Peyer's patch (tissue), 4 donors: ENCODE data around the gene AGFG2. TPM values are rescaled to one million over a fixed set of nuclear protein-coding genes. Genes with fewer than 3 reads are reported as not detected.
A peak's percentile ranks its signal among the peaks of the same experiment; 100 is the strongest.
"Not testable (repeated sequence)": the region's sequence is repeated elsewhere in the genome, so short reads cannot be mapped to it uniquely, and the experiment has no call there.

Source experiments
- DNase-seq, 3 donors: peaks; one replicate each; pipeline ENCODE4 v3.0.0-alpha.2; 2017 to 2019
- H3K27ac ChIP-seq, 4 donors: fragments of 200-600 bp; sonication (generic); one replicate each; pipeline ENCODE4 v1.5.1; 2016 to 2019
- H3K27me3 ChIP-seq, 2 donors: fragments of 200-600 bp; sonication (generic); one replicate each; pipeline ENCODE4 v1.5.1; 2019
- H3K36me3 ChIP-seq, 3 donors: fragments of 200-600 bp; sonication (generic); one replicate each; pipeline ENCODE4 v1.5.1; 2016 to 2019
- H3K4me1 ChIP-seq, 4 donors: fragments of 200-600 bp; sonication (generic); one replicate each; pipeline ENCODE4 v1.5.1; 2016 to 2019
- H3K4me3 ChIP-seq, 4 donors: fragments of 200-600 bp; sonication (generic); 1 replicate in 3 of 4; 2 replicates in 1 of 4; pipeline ENCODE4 v1.5.1; 2016 to 2019; ENCODE audit warnings: mild to moderate bottlenecking in 1 of 4
- H3K9me3 ChIP-seq, 4 donors: fragments of 200-600 bp; sonication (generic); one replicate each; pipeline ENCODE4 v1.5.1; 2016 to 2019; ENCODE audit warnings: mild to moderate bottlenecking in 1 of 4
- POLR2A ChIP-seq, 2 donors: fragments of 450-650 bp; IDR thresholded peaks; one replicate each; pipeline ENCODE4 v1.5.1; 2017; ENCODE audit warnings: antibody characterized with exemption in 2 of 2, mild to moderate bottlenecking in 2 of 2, moderate library complexity in 2 of 2
- total RNA-seq, 4 donors: library from RNA; depleted of rRNA; stranded (reverse); fragments of >200 nt; gene quantifications; one replicate each; pipeline ENCODE4 v1.1.0, GENCODE V29; 2016
- TF ChIP-seq, protein P1 (sequence below), 6 experiments: fragments of 450-650 bp in 4 of 6; fragments of 200-600 bp in 2 of 6; sonication (generic) in 1 of 6; IDR thresholded peaks; one replicate each; pipeline ENCODE4 v1.5.1; 2017 to 2019; ENCODE audit warnings: antibody characterized with exemption in 6 of 6, mild to moderate bottlenecking in 3 of 6, moderate library complexity in 1 of 6

Gene AGFG2
- total RNA-seq, 4 donors from 2014 or later: 38.4 to 63.6 (median 49.9) TPM

DNA sequence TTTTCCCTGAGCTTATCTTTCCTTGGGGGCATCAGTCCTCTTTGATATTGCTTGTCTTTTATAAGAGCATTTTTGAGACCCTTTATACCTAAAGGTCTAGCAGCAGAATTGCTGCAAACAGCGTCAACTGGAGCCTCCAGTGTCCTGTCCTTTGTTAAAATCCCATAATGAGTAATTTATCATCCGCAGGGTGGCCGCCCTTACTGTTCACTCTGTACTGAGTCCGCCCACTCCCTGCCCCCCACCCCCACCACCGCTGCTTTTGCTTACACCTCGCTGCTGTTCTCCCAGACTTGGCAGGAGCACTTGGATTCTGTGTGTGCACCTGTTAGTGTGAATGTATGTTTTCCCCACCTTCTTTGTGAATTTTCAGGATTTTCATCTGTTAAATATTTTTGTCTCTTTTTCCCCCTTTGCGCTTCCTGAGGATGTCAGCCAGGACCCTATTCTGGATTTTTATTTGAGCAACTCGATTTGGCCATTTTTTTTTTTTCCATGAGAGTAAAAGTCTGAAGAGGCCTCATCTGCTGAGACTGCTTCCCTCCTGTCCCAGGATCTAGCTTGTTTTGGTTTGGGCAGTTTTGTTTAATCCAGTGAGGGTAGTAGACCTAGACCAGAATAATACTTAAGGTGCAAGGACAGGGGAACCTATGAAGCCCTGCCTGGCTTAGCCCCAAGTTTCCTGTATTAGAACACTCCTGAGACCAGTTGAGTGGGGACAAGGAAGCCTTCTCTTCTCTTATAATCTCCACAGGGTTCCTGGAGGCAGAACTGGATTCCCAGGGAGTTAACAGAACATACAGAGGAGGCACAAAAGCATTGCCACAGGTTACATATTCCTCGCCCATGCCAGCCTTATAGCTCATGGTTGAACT lies 8.2 kb downstream of the AGFG2 start:
- no peak for DNase-seq
- Histone ChIP-seq H3K36me3 (peaks cover 0 to 37% (median 0%) of the 10 kb centered on the region in 3 donors), H3K4me1 (peaks cover 5 to 65% (median 31%) of the 10 kb centered on the region in 4 donors), H3K4me3 (peak overlapping the region in 1 of 4 donors; percentile 4), H3K27ac (peak overlapping the region; percentile 75 to 91 (median 81)), H3K27me3 (no peaks in the 10 kb centered on the region), H3K9me3 (no peaks in the 10 kb centered on the region)
- TF ChIP-seq, protein P1, sequence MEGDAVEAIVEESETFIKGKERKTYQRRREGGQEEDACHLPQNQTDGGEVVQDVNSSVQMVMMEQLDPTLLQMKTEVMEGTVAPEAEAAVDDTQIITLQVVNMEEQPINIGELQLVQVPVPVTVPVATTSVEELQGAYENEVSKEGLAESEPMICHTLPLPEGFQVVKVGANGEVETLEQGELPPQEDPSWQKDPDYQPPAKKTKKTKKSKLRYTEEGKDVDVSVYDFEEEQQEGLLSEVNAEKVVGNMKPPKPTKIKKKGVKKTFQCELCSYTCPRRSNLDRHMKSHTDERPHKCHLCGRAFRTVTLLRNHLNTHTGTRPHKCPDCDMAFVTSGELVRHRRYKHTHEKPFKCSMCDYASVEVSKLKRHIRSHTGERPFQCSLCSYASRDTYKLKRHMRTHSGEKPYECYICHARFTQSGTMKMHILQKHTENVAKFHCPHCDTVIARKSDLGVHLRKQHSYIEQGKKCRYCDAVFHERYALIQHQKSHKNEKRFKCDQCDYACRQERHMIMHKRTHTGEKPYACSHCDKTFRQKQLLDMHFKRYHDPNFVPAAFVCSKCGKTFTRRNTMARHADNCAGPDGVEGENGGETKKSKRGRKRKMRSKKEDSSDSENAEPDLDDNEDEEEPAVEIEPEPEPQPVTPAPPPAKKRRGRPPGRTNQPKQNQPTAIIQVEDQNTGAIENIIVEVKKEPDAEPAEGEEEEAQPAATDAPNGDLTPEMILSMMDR (IDR thresholded peaks at IDR 0.05): no peak
- no peak for TF ChIP-seq POLR2A (IDR thresholded peaks at IDR 0.05)

DNA sequence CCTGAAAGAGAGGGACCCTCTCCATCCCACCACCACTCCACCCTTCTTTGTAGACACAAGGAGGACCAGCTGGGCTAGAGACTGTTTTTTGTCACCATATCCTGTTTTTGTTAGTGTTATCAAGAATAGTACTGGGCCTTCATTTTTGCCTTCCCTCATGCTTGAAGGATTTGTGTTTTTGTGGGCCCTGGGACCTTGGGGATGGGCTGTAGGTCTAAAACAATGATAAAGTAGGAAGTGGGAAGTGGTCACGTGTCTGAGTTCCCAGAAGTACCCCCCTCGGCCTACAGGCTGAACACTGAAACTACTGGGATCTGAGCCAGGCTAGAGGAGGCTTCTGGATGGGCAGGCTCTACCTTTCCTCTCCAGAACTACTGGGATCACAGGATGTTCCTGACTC lies 8.9 kb downstream of the AGFG2 start:
- TF ChIP-seq, protein P1 (IDR thresholded peaks at IDR 0.05): peak in 2 of 6 experiments; percentile 16 to 19
- no peak for TF ChIP-seq POLR2A (IDR thresholded peaks at IDR 0.05)
- Histone ChIP-seq H3K4me3 (no peak overlapping the region), H3K27me3 (no peaks in the 10 kb centered on the region), H3K4me1 (peaks cover 5 to 59% (median 29%) of the 10 kb centered on the region in 4 donors), H3K36me3 (peaks cover 0 to 44% (median 0%) of the 10 kb centered on the region in 3 donors), H3K9me3 (no peaks in the 10 kb centered on the region), H3K27ac (peak overlapping the region; percentile 75 to 91 (median 81))
- no peak for DNase-seq

DNA sequence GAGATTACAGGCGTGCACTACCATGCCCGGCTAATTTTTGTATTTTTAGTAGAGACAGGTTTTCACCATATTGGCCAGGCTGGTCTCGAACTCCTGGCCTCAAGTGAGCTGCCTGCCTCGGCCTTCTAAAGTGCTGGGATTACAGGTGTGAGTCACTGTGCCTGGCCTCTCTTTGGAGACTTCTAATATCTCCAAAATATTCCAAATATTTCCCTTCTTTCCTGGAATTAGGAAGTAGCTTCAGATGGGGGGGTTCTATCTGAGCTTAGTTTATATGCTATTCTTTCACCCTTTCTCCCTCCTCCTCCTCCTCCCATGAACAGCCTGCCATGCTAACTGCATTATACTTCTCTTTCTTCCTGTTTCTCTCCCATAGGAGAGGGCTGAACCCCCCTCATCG lies 9.4 kb downstream of the AGFG2 start:
- Histone ChIP-seq H3K36me3 (peaks cover 0 to 50% (median 0%) of the 10 kb centered on the region in 3 donors), H3K4me1 (peaks cover 5 to 53% (median 29%) of the 10 kb centered on the region in 4 donors), H3K27ac (peak overlapping the region; percentile 75 to 91 (median 81))
- not testable (repeated sequence) for H3K9me3 ChIP-seq, DNase-seq, H3K27me3 ChIP-seq, H3K4me3 ChIP-seq

DNA sequence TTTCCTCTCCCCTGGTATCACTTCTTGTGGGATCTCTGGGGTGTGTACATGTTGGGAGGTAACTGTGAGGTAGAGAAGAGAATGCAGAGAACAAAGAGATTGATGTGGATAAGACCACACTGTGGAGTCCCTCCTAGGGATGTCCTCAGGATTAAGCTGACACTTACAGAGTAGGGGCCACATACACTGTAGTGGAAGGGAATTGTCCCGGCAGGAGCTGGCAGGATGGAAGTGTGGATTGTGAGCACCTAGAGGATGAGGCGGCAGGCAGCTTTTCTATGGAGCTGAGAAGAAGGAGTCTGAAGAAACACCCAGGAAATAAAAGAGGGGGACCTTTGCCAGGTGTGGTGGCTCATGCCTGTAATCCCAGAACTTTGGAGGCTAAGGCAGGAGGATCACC lies 13.5 kb downstream of the AGFG2 start:
- H3K27me3 ChIP-seq: no peaks in the 10 kb centered on the region
- no peak for DNase-seq
- no peak for TF ChIP-seq POLR2A (IDR thresholded peaks at IDR 0.05)
- TF ChIP-seq, protein P1 (IDR thresholded peaks at IDR 0.05): no peak
- no peak overlapping the region for H3K4me3 ChIP-seq
- H3K9me3 ChIP-seq: no peaks in the 10 kb centered on the region
- H3K27ac ChIP-seq: no peak overlapping the region
- H3K4me1 ChIP-seq: peaks cover under 1 to 19% (median 10%) of the 10 kb centered on the region in 4 donors
- peaks cover 0 to 84% (median 0%) of the 10 kb centered on the region in 3 donors for H3K36me3 ChIP-seq

DNA sequence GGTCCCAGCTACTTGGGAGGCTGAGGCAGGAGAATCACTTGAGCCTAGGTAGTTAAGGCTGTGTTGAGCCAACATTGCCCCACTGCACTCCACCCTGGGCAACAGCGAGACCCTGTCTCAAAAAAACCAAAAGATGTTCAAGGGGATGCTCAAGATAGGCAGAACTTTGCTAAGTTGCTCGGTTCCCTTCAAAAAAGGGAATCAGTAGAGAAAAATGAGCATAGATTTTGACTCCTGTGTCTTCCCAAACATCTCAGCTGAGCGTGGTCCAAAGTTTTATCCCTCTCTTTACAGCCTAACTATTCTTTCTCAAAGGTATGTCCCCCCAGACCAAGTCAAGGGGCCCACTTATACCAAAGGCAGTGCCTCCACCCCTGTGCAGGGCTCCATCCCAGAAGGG lies 14.0 kb downstream of the AGFG2 start:
- no peaks in the 10 kb centered on the region for H3K27me3 ChIP-seq
- no peak overlapping the region for H3K4me3 ChIP-seq
- H3K4me1 ChIP-seq: peaks cover 0 to 14% (median 8%) of the 10 kb centered on the region in 4 donors
- TF ChIP-seq POLR2A (IDR thresholded peaks at IDR 0.05): no peak
- no peak overlapping the region for H3K27ac ChIP-seq
- no peak for DNase-seq
- H3K9me3 ChIP-seq: no peaks in the 10 kb centered on the region
- peaks cover 0 to 88% (median 0%) of the 10 kb centered on the region in 3 donors for H3K36me3 ChIP-seq

DNA sequence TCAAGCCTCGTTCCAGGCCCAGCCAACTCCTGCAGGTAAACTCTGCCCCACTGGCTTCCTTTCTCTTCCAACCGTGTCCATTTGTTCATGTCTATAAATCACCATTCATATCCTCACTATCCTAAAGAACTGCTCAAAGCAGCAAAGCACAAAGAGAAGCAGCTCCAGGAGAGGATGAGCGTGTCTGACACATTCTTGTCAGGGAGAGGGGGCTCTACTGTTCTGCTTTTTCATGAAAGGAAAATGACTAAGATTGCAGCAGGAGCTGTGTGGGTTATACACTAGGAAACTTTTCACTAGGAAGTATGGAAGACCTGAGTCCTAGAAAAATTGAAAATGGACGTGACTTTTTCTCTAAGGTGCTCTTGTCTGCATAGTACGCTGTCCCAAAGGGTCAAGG lies 16.7 kb downstream of the AGFG2 start:
- TF ChIP-seq, protein P1 (IDR thresholded peaks at IDR 0.05): no peak
- TF ChIP-seq POLR2A (IDR thresholded peaks at IDR 0.05): no peak
- H3K9me3 ChIP-seq: no peaks in the 10 kb centered on the region
- H3K27me3 ChIP-seq: no peaks in the 10 kb centered on the region
- peaks cover 0 to 68% (median 0%) of the 10 kb centered on the region in 3 donors for H3K36me3 ChIP-seq
- DNase-seq: no peak
- H3K4me3 ChIP-seq: no peak overlapping the region
- peak overlapping the region in 2 of 4 donors; percentile 44 to 68 for H3K27ac ChIP-seq
- H3K4me1 ChIP-seq: peaks cover 0 to 7% (median under 1%) of the 10 kb centered on the region in 4 donors
